GM18502 (cell line): ENCODE measurements around the gene MBOAT7.
A peak's percentile ranks its signal among the peaks of the same experiment; 100 is the strongest.
"Not testable (repeated sequence)": the region's sequence is repeated elsewhere in the genome, so short reads cannot be mapped to it uniquely, and the experiment has no call there.

Experiments
- ATAC-seq: cut with Tn5 transposase; IDR thresholded peaks from one replicate; pipeline ENCODE4 v1.9.1; 2021; ENCODE audit warnings: mild to moderate bottlenecking; ENCODE audit not compliant: unreplicated experiment, poor library complexity

The MBOAT7 gene

DNA sequence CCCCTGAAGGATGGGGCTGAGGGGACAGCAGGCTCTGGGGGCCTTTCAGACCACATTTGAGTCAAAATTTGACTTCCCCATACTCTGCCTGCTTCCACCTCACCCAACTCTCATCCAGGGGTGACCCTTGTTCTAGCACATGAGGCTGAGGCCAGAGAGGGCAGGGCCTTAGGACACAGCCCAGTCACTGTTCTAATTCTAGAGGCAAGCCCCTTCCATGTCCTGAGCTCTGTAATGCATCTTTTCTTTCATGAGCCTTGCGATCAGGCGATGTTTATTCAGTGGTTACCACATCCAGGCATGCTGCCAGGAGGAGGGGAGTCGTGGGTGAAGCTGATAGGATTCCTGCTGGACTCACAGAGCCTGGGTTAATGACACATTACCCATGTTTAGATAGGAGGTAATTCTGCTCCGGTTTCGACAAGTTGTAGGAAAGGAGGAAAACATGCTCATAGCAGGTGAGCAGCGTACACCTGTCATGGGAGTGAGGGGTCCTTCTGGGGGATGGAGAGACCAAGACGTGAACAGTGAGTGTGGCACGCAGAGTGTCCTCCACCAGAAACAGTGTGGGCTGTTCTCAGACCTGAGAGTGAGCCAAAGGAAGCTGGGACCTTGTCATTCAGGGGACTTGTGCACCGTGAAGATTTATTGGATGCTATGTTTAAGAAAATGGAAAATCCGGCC lies 20.6 kb upstream of the MBOAT7 start:
- no peak for ATAC-seq

- no peak for ATAC-seq
Measured at GRCh38 chr19:54209058-54209810, 19.9 kb upstream of the MBOAT7 start.

GRCh38 chr19:54208784-54209057 lies 19.3 kb upstream of the MBOAT7 start:
- ATAC-seq, result no peak

GRCh38 chr19:54207983-54208783 lies 18.8 kb upstream of the MBOAT7 start:
- peak; percentile 36 for ATAC-seq

DNA sequence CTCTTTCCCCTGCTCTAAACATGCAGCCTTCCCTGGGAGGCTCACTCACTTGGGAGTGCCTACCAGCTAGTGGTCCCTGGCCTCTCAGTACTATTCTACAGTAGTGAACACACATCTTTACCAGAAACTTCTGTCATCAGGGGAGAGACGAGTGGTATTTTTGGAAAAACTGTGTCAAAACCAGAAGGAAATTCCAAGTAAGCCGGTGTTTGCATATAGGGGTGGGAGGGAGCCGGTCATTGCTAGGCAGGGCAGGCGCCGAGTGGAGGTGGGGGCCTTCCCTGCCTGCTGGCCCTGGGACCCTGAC lies 18.2 kb upstream of the MBOAT7 start:
- no peak for ATAC-seq

GRCh38 chr19:54207193-54207592 lies 17.8 kb upstream of the MBOAT7 start:
- ATAC-seq, result not testable (repeated sequence)

DNA sequence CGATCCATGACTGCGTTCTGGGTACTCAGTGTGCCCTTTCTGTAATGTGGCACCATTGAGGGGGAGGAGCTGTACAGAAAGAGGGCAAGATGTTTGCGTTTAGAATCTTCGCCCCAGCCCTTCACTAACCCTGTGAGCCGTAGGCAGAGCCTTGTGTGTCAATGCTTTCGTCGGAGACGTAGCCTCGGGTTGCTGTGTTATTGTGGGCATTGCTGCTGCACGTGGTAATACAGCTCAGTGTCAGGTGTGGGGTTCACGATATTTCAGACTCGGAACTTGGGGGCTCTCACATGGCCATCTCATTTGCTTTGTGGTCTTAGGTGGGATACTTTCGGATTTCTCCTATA lies 17.4 kb upstream of the MBOAT7 start:
- ATAC-seq, result no peak

DNA sequence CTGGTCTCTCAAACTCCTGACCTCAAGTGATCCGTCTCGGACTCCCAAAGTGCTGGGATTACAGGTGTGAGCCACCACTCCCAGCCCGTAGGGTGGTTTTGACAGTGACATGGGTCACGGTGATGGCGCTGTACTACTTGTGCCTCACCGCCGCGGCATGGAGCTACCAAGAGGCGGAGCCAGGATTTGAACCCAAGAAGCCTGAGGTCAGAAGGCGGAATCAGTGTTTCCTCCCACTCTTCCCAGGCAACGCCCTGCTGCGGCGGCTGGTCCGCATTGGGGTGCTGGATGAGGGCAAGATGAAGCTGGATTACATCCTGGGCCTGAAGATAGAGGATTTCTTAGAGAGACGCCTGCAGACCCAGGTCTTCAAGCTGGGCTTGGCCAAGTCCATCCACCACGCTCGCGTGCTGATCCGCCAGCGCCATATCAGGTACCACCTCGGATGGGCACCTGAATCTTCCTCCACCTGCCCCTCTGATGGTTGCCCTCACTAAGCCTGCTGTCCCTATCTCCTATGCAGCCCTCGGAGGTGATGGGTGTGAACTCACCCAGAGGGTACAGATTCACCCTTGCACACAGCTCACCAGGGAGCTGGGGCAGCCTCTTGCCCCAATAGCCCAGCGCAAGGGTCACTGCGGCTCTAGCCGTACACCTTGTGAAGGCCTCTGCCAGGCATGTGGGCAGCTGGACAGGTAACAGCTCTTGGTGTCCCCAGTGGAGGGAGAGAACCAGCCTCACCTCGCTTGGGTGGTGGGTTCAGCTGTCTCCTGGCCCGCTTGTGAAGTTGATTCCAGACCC lies 16.9 kb upstream of the MBOAT7 start:
- no peak for ATAC-seq

DNA sequence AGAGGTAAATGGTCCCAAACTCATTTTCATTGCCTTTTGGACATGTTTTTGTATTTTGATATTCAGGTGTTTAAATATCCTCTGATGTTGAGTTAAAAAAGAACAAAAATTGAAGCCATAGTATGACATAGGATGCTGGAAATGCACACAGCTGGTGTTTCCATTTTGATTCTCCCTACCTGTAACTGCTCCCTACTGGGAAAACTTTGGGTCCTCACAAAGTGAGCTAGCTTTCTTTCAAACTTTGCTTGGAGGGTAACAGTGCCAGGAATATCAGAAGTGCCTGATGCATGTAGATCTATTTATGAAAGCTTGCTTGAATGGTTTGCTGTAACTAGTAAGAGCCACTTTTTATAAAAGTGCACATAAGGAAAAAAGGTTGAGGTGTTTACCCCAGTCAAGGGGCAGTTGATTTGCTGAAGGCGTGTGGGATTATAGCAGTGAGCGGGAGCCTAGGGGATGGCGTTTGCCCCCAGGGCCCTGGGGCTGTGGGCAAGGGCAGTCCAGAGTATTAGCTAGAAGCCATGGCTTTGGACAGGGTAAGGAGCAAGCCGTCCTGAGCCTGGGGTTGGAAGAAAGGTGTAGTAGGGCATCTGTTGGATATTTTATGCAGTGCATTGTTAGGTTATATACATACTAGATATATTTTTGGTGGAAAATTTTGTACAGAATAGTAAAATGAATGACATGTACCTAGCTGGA lies 15.5 kb upstream of the MBOAT7 start:
- no peak for ATAC-seq

- no peak for ATAC-seq
Measured at GRCh38 chr19:54203151-54203611, 13.8 kb upstream of the MBOAT7 start.

DNA sequence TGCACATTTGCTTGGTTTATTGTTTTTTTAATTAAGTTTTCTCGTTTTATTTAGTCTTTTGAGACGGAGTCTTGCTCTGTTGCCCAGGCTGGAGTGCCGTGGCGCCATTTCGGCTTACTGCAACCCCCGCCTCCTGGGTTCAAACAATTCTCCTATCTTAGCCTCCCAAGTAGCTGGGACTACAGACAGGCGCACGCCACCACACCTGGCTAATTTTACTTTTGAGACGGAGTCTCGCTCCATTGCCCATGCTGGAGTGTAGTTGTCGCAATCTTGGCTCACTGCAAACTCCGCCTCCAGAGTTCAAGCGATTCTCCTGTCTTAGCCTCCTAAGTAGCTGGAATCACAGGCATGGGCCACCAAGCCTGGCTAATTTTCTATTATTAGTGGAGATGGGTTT lies 12.6 kb upstream of the MBOAT7 start:
- no peak for ATAC-seq

- ATAC-seq, result no peak
Measured at GRCh38 chr19:54201172-54201701, 11.9 kb upstream of the MBOAT7 start.

DNA sequence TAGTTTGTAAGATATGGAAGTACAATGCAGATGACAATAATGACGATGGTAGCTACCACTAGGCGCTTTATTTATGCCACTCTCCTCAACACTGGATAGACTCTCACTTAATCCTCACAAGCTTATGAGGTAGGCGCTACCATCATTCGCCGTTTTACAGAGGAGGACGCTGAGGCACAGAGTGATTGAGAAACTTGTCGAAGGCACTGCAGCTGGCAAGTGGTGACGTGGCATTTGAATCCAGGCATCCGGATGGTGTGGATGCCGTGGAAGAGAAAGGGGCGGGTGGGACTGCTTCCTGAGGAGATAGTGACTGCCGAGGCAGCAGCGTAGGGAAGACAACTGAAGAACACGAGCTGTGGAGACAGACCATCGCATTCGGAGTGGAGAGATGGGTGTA lies 10.0 kb upstream of the MBOAT7 start:
- no peak for ATAC-seq

GRCh38 chr19:54197121-54197520 lies 7.7 kb upstream of the MBOAT7 start:
- ATAC-seq, result no peak

DNA sequence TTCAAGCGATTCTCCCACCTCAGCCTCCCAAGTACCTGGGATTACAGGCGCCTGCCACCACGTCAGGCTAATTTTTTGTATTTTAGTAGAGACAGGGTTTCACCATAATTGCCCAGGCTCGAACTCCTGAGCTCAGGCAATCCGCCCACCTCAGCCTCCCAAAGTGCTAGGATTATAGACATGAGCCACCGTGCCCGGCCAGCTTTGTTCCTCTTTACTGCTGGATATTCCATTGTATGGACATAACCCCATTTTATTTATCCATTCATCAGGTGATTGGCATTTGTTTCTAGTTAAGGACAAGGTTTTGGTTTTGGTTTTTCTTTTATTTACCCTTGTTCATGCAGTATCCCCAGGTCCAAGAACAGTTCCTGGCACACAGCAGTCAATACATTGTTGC lies 7.2 kb upstream of the MBOAT7 start:
- no peak for ATAC-seq

- not testable (repeated sequence) for ATAC-seq
Measured at GRCh38 chr19:54194463-54194862, 5.1 kb upstream of the MBOAT7 start.

DNA sequence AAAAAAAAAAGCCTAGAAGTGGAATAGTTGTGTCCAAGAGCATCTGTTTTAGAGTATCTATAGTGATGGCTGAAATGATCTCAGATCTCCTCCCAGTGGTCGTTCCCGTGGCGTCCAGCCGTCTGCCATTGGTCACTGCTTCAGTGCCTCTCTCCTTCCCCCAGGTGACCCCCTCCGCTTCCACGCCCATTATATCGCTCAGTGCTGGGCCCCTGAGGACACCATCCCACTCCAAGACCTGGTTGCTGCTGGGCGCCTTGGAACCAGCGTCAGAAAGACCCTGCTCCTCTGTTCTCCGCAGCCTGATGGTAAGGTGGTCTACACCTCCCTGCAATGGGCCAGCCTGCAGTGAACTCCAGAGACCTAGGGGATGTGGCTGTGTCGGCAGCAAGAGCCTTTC lies 3.6 kb upstream of the MBOAT7 start:
- no peak for ATAC-seq

DNA sequence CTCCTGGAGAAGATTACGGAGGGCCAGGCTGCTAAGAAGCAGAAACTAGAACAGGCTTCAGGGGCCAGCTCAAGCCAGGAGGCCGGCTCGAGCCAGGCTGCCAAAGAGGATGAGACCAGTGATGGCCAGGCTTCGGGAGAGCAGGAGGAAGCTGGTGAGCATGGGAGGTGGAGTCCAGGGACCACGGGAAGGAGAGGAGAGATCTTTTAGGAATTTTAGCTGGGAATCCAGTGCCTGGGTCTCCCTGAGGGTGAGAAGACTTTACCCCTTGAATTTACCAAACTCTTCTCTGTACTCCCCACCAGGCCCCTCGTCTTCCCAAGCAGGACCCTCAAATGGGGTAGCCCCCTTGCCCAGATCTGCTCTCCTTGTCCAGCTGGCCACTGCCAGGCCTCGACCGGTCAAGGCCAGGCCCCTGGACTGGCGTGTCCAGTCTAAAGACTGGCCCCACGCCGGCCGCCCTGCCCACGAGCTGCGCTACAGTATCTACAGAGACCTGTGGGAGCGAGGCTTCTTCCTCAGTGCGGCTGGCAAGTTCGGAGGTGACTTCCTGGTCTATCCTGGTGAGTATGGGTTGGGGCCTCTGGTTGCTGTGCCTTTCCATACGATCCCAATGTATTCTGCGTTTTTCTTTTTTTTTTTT lies 2.6 kb upstream of the MBOAT7 start:
- ATAC-seq, result no peak

- peak; percentile 29 for ATAC-seq
Measured at GRCh38 chr19:54191011-54191810, 1.8 kb upstream of the MBOAT7 start, which contains the start of gene TSEN34. Gene TSEN34 (plus strand): TSS chr19:54191308. CDS start chr19:54191365, 57 bp downstream.
